HG02610 (cell line): ENCODE measurements around the gene MEAF6.
A peak's percentile ranks its signal among the peaks of the same experiment; 100 is the strongest.

ENCODE experiments used
- ATAC-seq: cut with Tn5 transposase; IDR thresholded peaks from one replicate; pipeline ENCODE4 v1.9.1; 2021; ENCODE audit warnings: mild to moderate bottlenecking, moderate library complexity; ENCODE audit not compliant: unreplicated experiment

The MEAF6 gene

DNA sequence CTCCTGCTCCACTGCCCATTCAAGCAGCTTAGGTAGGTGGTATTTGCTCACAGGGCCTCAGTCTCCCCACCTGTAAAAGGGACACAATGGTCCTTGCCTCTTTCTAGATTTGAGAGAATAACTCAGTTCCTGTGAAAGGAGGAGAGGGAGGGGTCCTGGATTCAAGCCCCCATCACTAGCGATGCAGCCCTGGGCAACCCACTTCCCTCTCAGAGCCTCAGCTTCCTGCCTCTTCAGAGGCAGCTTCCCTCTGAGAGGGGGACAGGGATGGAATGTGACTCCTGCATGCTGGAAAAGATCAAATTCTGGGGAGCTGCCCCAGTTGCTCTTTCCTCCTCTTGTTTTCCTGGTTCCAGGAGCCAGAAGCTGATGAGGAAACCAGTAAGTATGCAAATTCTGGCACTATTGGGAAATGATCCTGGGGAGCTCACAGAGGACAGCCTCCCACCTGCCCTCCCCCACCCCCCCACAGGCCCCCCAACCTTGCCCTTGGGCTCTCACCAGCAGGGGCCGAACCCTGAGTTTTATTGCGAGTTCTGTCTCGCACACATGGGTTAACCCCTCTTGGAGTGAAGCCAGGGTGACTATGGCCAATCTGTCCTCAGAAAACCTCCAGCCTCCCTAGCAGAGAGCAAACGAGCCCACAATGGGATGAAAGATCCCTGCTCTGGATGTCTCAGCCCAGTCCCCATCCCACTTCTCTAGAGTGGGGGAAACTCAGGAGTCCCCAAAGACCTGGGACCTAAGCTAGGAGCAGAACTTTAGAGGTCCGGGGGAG, 28.5 kb downstream of the MEAF6 start:
- no peak for ATAC-seq

GRCh38 chr1:37484325-37485051, 30.1 kb downstream of the MEAF6 start:
- no peak for ATAC-seq

GRCh38 chr1:37483785-37484184, 30.8 kb downstream of the MEAF6 start:
- ATAC-seq, result no peak

GRCh38 chr1:37482796-37483744, 31.5 kb downstream of the MEAF6 start:
- ATAC-seq, result no peak

DNA sequence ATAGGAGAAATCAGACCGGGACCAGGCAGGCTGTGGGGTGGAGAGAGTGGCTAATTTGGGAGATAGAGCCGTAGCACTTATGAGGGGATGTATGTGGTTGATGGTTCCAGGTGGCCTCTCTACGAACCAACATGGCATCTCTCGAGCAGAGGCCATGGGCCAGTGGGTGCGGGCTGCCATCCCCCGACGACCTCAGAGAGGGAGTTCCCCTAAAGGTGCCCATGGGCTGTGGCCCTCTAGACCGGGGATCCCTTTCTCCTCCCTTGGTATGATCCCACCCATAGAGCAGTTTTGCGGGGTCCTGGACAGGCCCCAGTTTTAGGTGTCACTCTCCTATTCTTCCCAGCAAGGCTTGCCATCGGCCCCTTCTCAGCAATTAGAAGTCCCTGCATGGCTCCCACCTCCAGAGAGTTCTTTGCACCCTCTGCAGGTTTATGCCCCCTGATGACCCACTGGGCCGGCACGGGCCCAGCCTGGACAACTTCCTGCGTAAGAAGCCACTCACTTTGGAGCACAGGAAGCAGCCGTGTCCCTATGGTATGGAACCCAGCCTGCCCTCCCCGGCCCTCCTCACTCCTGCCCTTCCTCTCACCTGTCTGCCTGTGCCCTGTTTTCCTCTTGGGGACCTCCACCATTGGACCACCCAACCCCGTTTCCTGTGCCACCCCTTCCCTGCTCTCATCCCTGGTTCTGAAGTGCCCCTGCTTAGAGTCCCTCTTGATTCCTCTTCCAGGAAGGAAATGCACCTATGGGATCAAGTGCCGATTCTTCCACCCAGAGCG, 32.4 kb downstream of the MEAF6 start:
- ATAC-seq, result no peak

DNA sequence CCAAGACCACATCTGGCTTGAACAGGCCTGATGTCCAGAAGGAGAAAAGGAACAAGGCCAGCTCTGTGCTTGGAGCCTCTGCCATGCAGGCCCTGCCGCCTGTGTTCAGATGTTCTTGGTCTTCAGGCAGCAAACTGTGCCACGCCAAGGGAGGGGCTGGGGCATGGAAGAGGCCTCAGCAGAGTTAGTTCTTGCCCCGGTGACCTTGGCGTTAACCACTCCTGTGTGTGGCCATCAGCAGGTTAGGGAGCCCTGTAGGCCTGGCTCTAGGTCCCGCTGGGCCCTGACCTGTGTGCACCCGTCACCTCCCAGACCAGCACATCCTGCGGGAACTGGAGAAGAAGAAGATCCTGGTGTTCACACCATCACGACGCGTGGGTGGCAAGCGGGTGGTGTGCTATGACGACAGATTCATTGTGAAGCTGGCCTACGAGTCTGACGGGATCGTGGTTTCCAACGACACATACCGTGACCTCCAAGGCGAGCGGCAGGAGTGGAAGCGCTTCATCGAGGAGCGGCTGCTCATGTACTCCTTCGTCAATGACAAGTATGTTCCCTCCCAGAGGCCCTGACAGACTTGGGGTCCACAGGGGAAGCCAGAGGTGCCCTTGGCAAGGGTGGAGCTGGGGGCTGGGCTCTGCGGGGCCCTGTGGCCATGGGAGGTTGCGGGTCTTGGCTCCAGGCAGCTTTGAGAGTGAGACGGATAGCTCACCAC, 33.1 kb downstream of the MEAF6 start:
- ATAC-seq, result no peak

DNA sequence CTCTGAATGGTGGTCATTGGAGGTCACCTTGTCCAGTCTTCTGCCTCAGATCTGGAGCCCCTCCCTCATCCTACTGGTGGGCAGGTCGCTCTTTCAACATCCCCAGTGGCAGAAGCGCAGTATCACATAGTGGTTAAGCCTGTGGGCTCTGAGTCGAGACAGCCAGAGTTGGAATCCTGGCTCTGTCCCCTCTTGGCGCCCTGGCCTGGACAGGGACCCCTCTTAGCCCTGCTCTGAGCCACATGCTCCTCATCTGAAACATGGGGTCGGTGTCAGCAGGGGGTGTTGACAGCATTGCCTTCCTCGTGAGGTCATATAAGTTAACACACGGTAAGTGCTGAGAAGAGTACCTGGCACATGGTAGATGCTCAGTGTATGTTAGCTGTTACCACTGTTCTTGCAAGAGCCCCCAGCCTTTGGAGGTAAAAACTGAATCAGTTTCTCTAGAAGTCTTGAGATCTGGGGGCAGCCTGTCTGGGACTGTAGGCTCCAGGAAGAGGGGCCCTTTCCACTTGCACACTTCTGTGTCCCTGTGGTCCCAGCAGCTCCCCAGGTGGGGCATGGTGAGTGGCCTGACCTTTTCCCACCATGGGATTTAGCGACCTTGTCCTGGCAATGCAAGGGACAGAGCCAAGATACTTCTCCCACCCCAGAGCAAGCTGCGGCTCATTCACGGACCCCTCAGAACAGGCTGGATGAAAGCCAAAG, 33.8 kb downstream of the MEAF6 start:
- ATAC-seq, result no peak

DNA sequence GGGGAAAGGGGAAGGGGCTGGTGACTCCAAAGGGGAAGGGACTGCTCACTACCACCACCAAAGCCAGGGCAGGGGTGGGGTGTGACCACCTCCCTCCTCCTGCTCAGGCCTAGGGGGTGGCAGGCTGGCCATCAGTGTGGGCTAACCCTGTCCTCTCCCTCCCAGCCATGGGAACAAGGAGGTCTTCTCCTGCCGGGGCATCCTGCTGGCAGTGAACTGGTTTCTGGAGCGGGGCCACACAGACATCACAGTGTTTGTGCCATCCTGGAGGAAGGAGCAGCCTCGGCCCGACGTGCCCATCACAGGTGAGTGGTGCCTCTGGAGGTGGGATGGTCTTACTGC, 34.5 kb downstream of the MEAF6 start:
- ATAC-seq, result no peak

DNA sequence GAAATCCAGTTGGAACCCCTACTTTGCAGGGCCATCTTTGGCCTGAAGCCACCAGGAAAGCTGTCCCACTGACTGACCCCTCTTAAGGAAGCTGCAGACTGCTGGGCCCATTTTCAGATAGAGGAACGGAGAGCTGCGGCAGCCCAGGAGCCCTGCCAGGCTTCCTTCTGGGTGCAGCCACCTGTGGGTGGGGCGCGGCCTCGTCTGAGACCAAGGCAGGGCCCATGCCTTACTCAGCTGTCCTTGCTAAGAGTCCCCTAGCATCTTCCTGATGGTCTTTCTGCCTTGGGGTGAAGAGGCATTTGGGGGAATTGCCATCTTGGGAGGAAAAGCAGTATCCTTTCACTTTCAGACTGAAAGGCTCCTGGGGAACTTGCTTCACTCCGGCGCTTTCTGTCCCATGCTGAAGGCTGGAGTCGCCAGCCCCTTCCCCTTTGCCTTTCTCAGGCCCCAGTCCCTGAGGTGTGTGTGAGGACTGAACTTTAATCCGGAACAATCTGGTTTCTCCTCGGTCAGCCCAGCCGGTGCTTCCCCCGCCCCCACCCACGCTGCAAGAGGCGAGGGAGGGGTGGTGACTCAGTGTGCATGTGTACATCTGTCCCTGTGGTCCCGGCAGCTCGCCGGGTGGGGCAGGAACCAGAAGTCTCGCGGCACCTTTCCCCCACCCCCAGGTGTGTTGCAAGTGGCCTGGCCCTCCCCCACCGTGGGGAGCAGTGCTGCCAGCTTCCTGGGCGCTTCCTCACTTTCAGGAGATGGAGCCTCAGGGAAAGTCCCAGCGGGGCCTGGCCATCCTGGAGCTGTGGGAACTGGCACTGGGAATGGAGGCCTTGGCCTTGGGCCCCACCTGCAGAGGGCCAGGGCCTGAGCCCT, 35.1 kb downstream of the MEAF6 start:
- peak; percentile 48 for ATAC-seq

GRCh38 chr1:37478890-37479254, 35.7 kb downstream of the MEAF6 start:
- ATAC-seq, result no peak

DNA sequence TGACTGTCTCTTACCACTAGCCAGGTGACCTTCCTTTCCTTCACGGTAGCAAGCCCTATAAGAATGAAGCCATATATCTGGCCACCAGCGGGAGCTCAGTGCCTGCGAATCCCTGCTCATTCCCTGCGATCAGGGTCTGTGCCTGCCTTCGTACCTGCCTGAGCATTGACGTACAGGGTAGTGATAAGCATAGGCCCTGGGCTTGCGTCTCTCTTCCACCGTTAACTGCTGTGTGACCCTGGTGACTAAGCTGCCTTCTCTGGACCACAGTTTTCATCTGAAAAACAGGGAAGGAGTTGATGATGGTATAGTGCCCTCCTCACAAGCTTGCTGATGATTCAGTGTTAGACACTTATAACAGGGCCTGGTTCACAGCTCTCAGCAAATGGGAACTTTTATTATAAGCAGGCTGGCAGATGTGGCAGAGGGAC, 36.1 kb downstream of the MEAF6 start:
- ATAC-seq, result no peak

GRCh38 chr1:37477946-37478345, 36.6 kb downstream of the MEAF6 start:
- no peak for ATAC-seq

- ATAC-seq, result peak; percentile 48
Measured at GRCh38 chr1:37477198-37477931, 37.2 kb downstream of the MEAF6 start.

DNA sequence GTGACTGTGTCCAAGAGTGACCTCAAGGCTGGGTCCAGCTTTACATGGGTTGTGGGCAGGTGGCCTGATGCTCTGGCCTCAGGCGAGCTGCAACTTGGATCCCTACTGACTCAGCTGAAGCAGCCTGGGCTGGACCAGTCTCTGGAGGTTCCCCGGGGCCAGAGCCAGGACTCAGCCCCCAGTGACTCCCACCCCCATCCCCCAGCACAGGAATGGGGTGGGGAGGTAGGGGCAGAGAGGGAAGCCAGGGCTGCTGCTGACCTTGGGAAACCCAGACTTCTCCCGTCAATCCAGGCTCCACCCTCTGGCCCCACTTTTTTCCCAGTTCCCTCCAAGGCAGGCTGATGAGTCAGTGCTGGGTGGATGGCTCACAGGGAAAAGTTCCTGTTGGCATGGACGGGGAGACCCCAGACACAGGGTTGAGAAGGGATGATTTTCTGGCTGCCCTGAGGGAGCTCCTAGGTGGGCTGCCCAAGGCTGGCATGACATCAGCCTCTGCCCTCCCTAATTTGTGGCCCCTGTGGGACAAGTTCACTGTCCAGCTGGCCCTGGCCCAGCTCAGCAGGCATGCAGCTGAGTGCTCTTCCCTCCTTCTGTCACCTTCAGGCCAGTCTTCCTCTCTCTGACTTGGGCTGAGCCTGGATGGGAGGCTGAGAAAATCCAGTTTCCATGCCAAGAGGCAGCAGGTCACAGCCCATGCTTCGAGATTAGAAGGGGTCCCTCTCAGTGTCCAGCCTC, 37.9 kb downstream of the MEAF6 start:
- ATAC-seq, result no peak

GRCh38 chr1:37476087-37476452, 38.5 kb downstream of the MEAF6 start:
- no peak for ATAC-seq

- ATAC-seq, result no peak
Measured at GRCh38 chr1:37475380-37476086, 39.0 kb downstream of the MEAF6 start.
